Measurements from ENCODE around the gene ZNF497.
A peak's percentile ranks its signal among the peaks of the same experiment; 100 is the strongest.
"Not testable (repeated sequence)": the region's sequence is repeated elsewhere in the genome, so short reads cannot be mapped to it uniquely, and the experiment has no call there.

Gene ZNF497

DNA sequence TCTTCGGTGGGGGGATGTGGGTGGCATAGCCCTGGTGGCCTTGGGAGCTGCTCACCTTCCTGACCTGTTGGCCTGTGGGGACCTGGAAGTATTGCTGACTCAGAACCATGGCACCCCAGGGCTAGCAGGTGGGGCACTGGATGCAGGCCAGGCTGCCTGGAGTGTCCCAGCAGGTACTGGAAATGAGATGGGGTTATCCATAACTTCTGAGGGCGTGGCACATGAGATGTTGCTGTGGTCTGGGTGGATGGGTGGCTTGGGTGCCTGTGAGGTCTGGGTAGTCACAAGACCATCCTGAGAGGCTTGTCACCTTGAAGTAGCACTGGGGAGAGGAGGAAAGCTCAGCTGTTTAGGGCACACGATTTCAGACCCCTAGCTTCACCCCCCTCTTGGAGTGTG, 32.3 kb upstream of the ZNF497 start:
- DNase-seq (ENCODE audit: low read depth), result no peak

DNA sequence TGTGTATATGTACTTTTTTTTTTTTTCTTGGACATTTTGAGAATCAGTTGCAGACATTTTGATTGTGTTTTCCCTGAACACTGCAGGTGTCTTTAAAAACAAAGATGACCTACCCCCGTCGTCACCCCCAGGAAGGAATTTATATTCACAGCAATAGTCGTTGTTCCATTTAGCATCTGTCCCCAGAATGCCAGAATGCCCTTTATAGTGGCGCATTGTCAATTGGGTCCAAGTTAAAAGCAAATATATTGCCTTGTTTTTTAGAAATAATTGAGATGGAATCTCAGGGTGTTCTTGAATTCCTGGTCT, 31.1 kb upstream of the ZNF497 start:
- DNase-seq (ENCODE audit: low read depth), result no peak

DNA sequence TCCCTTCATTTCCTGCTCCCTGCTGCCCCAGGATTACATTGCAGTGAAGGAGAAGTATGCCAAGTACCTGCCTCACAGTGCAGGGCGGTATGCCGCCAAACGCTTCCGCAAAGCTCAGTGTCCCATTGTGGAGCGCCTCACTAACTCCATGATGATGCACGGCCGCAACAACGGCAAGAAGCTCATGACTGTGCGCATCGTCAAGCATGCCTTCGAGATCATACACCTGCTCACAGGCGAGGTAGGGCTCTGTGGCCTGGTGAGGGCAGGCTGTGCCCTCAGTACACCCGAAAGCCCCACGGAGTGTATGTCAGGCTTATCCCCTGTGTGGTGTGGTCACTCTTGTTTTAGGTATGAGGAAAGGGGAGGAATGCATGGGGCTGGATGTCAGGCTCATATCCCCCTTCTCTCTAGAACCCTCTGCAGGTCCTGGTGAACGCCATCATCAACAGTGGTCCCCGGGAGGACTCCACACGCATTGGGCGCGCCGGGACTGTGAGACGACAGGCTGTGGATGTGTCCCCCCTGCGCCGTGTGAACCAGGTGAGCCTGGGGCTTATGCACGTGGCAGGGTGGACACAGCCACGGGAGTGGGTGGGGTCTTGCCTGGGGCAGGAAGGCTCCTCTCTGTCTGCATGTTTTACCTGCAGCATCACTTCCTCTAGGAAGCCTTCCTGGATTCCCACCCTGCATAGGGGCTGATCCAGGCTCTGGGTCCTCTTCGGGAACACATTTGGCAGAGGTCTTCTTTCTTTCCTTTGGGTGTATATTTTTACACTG, 30.6 kb upstream of the ZNF497 start:
- DNase-seq (ENCODE audit: low read depth), result no peak

DNA sequence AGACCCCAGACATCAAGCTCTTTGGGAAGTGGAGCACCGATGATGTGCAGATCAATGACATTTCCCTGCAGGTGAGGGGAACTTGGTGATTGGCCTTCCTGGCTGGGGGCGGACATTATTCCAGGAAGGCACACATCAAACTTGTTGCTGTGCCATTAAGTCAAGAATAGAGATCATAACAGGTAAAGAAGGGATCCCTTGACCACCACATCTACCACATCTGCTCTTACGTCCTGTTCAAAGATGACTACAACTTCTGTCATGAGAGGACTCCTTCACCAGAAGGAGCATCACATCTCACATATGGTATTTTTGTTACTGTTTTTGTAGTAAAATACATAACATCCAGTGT, 25.6 kb upstream of the ZNF497 start:
- DNase-seq (ENCODE audit: low read depth), result no peak

DNA sequence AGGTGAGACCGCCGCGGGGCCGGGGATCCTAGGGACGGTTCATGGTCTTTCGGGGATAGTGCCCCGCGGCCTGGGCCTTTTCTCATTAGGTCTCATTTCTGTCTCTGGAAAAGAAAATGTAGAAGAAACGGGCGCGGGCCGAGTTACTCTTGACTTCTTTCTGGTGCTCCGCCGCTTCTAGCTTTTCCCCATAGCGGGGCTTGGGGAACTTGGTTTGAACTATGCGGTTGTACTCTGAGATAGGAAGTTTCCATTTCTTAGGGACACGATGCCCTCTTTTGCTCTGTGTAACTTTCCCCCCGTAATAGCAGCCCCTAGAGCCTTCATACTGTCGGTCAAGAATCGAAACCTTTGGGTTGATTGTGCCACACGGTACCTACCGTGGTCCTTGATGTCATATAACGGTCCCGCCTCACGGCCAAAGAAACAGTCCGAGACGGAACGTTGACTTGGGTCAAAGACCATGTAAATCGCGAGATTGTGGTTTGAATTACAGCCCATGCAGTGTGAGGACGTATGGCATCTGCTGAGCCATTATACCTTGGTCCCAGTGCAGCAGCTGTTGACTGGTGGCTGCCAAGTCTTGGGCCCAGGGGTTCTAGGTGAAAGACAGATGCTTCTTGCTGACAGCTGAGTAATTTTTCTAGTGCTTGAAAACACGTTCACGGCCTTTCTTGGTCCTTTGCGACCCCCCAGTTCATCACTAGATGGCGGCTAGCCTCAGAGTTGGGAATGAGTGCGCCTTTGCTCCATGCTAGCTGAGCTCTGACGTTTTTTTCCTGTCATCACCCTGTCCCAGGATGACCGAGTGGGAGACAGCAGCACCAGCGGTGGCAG, 25.0 kb upstream of the ZNF497 start:
- DNase-seq (ENCODE audit: low read depth), result no peak

DNA sequence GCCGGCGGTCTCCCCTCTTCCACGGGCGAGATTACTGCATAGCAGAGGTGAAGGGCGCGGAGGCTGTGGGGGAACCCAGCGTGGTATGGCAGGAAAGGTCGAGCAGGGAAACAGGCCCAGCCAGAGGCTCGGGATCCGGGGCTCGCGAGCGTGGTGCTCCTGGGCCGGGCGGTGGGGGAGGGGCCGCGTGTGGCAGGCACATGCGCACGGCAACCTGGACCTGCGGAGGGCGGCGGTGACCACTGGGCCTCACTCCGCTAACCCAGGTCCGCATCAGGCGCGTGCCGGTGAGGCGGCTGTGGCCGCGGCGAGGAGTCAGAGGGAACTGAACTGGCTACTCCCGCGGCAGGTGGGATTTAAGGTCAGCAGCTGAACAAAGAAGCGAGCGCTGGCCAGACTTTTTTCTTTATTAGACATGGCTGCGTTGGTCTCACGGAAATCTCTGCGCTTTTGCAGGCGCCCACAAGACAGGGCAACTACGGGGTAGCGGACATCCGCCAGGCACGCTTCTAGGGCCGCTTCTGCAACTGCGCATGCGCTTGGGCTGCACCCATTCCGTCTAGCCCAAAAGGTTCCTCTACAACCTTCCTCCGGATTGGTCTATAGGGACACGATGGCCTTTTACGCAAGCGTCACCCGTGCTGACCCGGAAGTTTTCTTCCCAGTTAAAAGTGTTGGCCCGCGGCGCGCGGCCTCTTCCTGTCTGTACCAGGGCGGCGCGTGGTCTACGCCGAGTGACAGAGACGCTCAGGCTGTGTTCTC, 24.2 kb upstream of the ZNF497 start, which contains the start of gene RPS5:
Gene RPS5 (plus strand): TSS at position 694 of the 762 bp plus-strand sequence. CDS start 869 bp downstream, outside the sequence.
- DNase-seq (ENCODE audit: low read depth), result peak; percentile 95

DNA sequence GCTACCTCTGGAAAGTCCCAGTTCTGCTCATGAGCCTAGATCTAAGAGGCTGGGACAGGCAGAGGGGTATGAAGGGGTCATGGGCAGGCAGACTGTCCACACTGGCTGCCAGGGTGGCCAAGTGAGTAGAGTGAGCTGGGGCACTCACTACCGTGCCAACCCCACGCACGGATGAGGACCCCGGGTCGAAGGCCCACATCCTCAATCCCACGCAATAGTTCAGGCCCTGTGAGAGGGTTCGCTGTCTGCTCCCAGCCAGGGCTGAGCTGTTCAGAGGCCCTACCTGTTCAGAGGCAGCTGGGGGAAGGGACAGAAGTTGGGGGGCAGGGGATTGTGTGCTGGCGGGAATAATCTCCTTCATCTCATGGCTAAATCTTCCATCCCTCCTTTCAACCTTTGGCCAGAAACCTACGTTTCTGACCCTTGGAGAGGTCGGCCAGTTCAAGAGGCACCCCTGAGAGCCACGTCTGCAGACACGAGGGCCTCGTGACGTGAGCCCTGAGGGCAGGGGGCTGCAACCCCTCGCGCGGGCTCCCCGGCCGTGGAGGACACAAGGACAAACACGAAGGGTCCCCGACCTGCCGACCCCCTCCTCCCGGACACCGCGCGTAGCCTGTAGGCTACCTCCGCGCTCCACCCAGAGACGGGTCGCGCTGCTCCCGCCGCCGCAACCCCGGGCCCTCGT, 23.5 kb upstream of the ZNF497 start:
- DNase-seq (ENCODE audit: low read depth), result no peak

DNA sequence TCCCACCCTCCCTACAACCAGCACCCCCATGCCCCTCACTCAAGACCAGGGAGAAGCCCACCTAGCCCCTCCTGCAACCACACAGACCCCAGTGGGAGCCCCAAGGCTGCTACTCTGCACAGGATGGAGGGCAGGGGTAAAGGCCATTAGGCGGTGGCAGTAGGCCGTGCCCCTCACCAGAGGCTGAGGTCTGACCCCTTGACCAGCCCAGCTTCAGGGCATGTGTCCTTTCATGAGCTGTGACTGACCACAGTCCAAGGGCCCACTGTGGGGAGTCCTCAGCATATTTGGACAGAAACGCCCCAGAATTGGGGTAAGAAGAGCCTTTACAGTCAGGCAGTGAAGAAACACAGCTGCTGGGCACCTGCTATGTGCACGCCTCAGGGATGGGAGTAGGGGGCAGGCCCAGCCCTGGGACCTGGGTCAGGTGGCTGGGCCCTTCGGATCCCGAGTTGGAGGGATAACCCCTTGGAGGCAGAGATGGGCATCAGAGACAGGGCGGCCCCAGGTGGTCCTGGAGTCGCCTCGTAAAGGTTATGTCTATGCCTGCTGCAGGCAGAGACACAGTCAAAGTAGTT, 22.9 kb upstream of the ZNF497 start:
- DNase-seq (ENCODE audit: low read depth), result no peak

DNA sequence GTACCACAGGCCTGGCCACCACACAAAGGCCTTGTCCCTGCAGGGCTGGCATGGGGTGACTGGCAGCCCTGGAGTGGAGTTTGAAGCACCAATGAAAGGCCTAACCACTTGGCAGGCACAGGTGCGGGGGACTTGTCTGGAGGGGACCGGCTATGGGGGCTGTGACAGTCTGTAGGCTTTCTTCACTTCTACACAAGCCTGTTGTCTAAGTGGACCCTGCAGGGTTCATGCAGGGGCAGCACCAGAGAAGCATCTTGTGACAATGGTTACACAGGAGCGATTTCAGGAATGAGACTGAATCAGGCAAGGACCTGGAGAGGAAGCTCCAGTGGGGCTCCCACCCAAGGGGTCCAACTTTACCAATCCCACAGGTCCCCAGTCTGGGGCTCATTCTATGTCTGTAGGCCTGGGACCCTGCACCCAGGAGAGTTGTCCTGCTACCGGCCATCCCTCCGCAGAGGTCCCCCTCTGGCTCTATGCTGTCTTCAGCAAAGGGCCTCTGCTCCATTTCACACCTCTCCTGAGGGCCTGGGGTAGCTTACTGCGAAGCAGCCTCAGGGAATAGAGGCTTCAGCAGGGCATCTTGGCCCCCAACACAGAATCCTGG, 20.5 kb upstream of the ZNF497 start:
- no peak for DNase-seq (ENCODE audit: low read depth)

DNA sequence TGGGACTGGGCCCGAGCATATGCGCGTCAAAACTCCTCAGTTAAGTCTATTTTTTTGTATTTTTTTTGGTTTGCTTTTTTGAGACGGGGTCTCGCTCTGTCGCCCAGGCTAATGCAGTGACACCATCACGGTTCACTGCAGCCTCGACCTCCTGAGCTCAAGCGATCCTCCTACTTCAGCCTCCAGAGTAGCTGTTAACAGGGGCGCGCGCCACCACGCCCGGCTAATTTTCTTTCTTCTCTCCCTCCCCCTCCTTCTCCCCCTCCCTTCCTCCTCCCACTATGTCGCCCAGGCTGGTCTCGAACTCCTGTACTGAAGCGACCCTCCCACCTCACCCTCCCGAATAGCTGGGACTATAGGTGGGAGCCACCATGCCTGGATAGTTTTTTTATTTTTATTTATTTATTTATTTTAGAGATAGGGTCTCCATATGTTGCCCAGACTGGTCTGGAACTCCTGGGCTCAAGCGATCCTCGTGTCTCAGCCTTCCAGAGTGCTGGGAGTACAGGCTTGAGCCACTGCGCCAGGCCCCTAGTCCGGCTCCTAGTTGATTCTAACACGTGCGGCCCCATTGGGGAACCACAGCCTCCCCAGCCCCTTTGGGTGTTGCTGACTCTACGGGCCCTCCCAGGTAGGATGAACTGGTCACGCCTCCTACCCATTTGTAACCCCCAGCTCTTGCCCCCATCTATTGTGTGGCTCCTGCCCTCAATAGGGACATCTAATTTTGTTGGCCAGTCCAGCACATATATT, 19.1 kb upstream of the ZNF497 start:
- DNase-seq (ENCODE audit: low read depth), result no peak

DNA sequence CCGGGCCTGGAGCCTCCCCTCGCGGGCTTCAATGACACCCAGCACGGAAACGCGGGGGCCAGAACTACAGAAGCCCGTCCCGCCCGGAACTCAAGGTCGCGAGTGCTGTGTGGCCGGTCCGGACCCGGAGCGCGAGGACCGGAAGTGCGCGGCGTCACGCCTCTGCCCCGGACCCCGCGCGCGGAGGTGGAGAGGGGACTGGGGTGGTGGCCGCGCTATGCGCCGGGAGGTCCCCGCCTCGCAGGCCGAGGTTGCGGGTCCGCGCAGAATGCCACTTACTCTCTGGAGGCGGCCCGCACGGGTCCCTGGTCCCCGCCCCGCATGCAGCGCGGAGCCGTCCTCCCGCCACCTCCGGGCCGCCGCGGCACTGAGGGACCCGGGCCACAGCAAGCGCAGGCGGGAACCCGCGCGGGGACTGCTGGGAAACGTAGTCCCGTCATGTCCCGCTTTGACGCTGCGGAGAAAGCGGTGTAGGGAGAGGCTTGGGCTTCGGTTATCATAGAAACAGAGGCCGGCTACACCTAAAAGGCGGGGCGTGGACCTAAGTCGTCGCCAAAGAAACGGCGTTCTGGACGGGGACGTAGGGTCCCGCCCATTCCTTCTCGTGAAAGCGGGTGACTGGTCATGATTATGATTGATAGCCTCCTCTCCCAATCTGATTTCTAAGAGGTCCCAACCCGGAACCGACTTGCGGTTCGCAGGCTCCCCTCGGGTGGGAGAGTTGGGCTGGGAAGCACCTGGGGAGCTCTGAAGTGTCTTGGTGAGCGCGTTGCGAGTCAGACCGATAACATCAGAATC, 18.3 kb upstream of the ZNF497 start, which contains the start of gene ZNF837:
Gene ZNF837 (minus strand): TSS at position 369 of the 798 bp plus-strand sequence. CDS start 11,698 bp downstream, outside the sequence.
- DNase-seq (ENCODE audit: low read depth), result peak; percentile 99

DNA sequence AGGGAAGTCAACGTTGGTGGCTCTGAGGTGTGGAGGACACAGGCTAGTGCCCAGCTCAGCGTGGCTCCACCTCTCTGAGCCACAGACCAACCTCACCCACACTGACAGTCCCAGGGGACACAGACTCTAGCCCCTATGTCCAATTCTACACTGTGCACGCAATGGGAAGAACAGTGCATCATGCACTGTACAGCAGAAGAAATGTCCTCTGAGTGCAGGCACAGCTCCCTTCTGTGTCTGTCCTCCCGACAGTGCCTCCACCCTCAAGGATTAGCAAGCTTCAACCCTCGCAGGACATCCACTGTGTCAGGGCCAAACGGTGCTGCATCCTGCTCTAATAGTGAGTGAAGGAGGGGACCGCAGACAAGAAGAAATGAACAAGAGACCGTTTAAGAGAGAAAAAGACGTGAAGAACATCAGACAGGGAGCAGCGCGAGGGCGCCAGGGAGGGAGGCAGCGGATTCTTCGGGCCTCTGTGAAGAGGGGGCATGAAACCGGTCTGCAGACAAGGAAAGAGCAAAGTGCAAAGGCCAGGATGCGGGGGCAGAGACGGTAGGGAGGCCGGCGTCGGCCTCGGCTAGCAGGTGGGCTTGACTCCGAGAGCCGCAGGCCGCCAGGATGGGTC, 17.6 kb upstream of the ZNF497 start:
- DNase-seq (ENCODE audit: low read depth), result no peak

DNA sequence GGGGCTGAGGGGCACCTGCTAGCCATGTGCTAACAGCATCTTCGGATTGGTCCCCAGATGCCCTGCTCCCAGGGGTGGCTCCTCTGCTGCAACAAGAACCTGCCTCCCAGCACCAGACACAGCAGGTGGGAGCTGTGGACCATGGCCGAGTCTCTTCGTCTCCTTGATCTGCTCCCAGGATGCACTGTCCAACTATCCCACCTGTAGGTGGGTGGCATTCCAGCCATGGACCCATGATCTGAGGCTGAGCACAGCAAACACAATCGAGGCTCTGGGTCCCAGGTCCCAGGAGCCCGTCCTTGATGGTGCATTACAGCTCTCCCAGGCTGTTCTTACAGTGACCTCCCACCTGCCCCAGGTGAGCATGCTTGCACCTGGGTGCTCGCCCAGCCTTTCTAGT, 16.7 kb upstream of the ZNF497 start:
- no peak for DNase-seq (ENCODE audit: low read depth)

DNA sequence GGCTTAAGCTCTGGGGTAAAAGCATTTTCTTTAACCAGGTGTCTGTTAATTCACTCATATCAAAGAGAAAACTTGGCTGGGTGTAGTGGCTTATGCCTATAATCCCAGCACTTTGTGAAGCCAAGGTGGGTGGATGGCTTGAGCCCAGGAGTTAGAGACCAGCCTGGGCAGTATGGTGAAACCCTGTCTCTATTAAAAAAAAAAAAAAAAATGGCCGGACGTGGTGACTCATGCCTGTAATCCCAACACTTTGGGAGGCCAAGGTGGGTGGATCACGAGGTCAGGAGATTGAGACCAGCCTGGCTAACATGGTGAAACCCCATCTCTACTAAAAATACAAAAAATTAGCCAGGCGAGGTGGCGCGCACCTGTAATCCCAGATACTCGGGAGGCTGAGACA, 14.2 kb upstream of the ZNF497 start:
- DNase-seq (ENCODE audit: low read depth), result not testable (repeated sequence)

DNA sequence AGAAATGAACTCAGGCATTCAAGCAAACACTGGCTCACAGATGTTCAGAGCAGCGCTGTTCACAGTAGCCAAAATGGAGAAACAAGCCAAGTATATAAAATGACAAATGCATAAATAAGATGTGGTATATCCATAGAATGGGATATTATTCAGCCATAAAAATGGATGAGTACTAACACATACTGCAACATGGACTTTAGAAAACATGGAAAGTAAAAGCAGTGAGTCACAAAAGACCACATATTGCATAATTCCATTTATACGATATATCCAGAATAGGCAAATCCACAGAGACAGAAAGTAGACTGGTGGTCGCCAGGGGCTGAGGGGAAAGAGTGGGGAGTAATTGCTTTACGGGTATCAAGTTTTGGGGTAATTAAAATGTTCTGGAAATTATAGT, 11.6 kb upstream of the ZNF497 start:
- no peak for DNase-seq (ENCODE audit: low read depth)

DNA sequence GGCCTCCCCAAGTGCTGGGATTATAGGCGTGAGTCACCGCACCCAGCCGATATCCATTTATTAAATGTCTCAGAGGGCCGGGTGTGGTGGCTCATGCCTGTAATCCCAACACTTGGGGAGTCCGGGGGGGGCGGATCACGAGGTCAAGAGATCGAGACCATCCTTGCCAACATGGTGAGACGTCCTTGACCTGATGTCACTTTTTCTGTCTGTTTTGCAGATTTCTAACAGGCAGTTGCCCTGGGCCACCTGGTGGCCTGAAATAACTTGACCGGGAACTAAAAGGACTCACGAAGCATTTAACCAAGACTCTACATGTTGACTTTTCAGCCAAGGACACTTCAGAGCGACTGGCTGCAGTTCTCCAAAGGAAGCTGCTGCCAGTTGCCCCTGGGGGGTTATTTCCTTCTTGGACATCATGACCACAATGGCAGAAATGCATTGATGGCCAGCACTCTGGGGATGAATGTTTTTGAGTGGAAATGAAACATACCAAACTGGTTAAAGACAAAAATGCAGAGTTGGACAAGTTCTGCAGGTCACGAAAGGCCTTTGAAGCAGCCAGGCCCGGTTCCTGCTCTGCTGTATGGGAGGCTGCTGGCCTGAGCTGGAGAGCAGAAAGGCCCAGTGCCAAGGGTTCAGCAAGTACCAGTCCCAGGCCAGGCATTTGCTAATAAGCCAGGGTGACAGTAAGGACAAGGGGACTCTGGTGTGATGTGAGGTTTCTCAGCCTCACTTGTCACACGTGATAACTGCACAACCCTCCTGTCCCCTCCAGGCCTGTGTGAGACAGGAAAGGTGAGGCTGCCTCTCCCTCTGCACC, 10.0 kb upstream of the ZNF497 start:
- DNase-seq (ENCODE audit: low read depth), result no peak

DNA sequence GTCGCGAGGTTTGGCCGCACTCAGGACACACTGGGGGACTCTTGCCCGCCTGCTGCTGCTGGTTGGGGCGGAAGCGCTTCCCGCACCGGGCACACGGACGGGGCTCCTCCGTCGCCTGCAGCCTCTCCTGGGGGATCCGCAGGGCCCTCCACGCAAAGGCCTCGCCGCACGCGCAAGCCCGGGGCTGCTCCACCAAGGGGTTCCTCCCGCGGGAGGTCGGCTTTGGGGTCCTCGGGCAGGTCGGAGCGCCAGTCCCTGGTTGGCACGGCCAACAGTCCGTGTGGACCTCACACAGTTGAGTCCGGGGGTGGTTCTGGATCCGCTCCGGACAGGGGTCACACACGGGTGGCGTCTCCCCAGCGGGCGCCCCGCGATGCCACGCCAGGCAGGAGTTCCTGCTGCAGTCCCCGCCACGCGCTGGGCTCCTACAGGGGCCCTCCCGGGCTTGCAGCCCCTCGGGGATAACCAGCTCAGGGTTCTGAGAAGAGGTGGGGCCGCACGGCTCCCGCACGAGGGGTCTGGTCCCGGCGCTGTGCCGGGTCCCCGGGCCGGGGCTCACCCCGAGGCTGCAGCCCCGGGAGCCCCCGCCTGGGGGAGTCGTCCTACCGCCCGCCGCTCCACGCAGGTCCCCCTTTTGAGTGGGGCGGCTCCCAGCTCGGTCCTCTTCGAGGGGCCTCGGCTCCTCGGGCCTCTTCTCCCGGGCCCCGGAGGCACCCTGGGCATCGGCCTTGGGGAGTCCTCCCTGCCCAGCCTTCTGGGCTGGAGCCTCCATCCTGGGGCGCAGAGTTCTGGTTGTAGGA, 6.2 kb upstream of the ZNF497 start:
- no peak for DNase-seq (ENCODE audit: low read depth)

Data from T-helper 22 cell (primary cell).